Measurements from ENCODE around the gene PHTF2.

GRCh38 chr7:77940647-77941046 lies 142.1 kb downstream of the PHTF2 start:
- no peak for TF ChIP-seq EZH2 (IDR thresholded peaks at IDR 0.05; ENCODE audit: low read depth)
- TF ChIP-seq, protein P1, sequence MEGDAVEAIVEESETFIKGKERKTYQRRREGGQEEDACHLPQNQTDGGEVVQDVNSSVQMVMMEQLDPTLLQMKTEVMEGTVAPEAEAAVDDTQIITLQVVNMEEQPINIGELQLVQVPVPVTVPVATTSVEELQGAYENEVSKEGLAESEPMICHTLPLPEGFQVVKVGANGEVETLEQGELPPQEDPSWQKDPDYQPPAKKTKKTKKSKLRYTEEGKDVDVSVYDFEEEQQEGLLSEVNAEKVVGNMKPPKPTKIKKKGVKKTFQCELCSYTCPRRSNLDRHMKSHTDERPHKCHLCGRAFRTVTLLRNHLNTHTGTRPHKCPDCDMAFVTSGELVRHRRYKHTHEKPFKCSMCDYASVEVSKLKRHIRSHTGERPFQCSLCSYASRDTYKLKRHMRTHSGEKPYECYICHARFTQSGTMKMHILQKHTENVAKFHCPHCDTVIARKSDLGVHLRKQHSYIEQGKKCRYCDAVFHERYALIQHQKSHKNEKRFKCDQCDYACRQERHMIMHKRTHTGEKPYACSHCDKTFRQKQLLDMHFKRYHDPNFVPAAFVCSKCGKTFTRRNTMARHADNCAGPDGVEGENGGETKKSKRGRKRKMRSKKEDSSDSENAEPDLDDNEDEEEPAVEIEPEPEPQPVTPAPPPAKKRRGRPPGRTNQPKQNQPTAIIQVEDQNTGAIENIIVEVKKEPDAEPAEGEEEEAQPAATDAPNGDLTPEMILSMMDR (conservative IDR thresholded peaks at IDR 0.05) = peak; percentile 82

All from PC-9 (cell line).